Tibial artery (tissue), 4 donors: ENCODE measurements around the gene HMGXB3.
A peak's percentile ranks its signal among the peaks of the same experiment; 100 is the strongest.

Experiments used
- DNase-seq, 2 donors: peaks; one replicate each; pipeline ENCODE4 v3.0.0-alpha.2; 2019
- H3K27ac ChIP-seq, 2 donors: fragments of 200-600 bp; sonication (generic) in 1 of 2; 1 replicate in 1 of 2; 2 replicates in 1 of 2; pipeline ENCODE4 v1.5.1; 2018 to 2019; ENCODE audit warnings: mild to moderate bottlenecking in 1 of 2
- H3K27me3 ChIP-seq, 2 donors: fragments of 200-600 bp; sonication (generic) in 1 of 2; one replicate each; pipeline versions ENCODE4 v1.5.1 to v1.6.0; 2016 to 2019
- H3K36me3 ChIP-seq, 3 donors: fragments of 200-600 bp; sonication (generic) in 2 of 3; one replicate each; pipeline ENCODE4 v1.5.1; 2016 to 2019; ENCODE audit warnings: mild to moderate bottlenecking in 2 of 3
- H3K4me1 ChIP-seq, 4 donors: fragments of 200-600 bp; sonication (generic) in 2 of 4; 1 replicate in 3 of 4; 2 replicates in 1 of 4; pipeline ENCODE4 v1.5.1; 2016 to 2019
- H3K4me3 ChIP-seq, 2 donors: fragments of 200-600 bp; sonication (generic) in 1 of 2; 1 replicate in 1 of 2; 2 replicates in 1 of 2; pipeline ENCODE4 v1.5.1; 2018 to 2019; ENCODE audit warnings: mild to moderate bottlenecking in 2 of 2
- H3K9me3 ChIP-seq, 3 donors: fragments of 200-600 bp; sonication (generic) in 1 of 3; one replicate each; pipeline ENCODE4 v1.5.1; 2016 to 2019
- intact Hi-C: fragments of 100-400 bp; cut with DNase I; formaldehyde crosslinking; loops from one replicate; pipeline ENCODE4 v1.15.0; 2023; ENCODE audit warnings: low total_unique reads
- TF ChIP-seq, protein P1 (sequence below), 2 experiments: fragments of 200-600 bp in 1 of 2; fragments of 450-650 bp in 1 of 2; IDR thresholded peaks; one replicate each; pipeline ENCODE4 v1.5.1; 2017 to 2019; ENCODE audit warnings: antibody characterized with exemption in 2 of 2, mild to moderate bottlenecking in 1 of 2, moderate library complexity in 1 of 2

The HMGXB3 gene

GRCh38 chr5:150063638-150064037, 63.1 kb downstream of the HMGXB3 start:
- peak overlapping the region in 1 of 2 donors; percentile 88 for H3K27ac ChIP-seq
- TF ChIP-seq, protein P1, sequence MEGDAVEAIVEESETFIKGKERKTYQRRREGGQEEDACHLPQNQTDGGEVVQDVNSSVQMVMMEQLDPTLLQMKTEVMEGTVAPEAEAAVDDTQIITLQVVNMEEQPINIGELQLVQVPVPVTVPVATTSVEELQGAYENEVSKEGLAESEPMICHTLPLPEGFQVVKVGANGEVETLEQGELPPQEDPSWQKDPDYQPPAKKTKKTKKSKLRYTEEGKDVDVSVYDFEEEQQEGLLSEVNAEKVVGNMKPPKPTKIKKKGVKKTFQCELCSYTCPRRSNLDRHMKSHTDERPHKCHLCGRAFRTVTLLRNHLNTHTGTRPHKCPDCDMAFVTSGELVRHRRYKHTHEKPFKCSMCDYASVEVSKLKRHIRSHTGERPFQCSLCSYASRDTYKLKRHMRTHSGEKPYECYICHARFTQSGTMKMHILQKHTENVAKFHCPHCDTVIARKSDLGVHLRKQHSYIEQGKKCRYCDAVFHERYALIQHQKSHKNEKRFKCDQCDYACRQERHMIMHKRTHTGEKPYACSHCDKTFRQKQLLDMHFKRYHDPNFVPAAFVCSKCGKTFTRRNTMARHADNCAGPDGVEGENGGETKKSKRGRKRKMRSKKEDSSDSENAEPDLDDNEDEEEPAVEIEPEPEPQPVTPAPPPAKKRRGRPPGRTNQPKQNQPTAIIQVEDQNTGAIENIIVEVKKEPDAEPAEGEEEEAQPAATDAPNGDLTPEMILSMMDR (IDR thresholded peaks at IDR 0.05), result no peak
- no peaks in the 10 kb centered on the region for H3K27me3 ChIP-seq
- H3K4me3 ChIP-seq, result no peak overlapping the region
- no peaks in the 10 kb centered on the region for H3K36me3 ChIP-seq
- no peak for DNase-seq
- H3K4me1 ChIP-seq, result peaks cover 0 to 46% (median 24%) of the 10 kb centered on the region in 4 donors
- no peaks in the 10 kb centered on the region for H3K9me3 ChIP-seq
- intact Hi-C loops, result no loop called here

- H3K27ac ChIP-seq, result peak overlapping the region; percentile 69 to 88
- no peak for DNase-seq
- intact Hi-C loops, result no loop called here
These were observed 64.2 kb downstream of the HMGXB3 start for GRCh38 chr5:150064681-150065220.

GRCh38 chr5:150065346-150065745, 64.8 kb downstream of the HMGXB3 start:
- peak; percentile 68 to 89 for DNase-seq
- H3K4me3 ChIP-seq, result no peak overlapping the region
- no peaks in the 10 kb centered on the region for H3K27me3 ChIP-seq
- TF ChIP-seq, protein P1 (IDR thresholded peaks at IDR 0.05), result no peak
- H3K36me3 ChIP-seq, result no peaks in the 10 kb centered on the region
- peaks cover 0 to 54% (median 28%) of the 10 kb centered on the region in 4 donors for H3K4me1 ChIP-seq
- intact Hi-C loops, result no loop called here
- H3K9me3 ChIP-seq, result no peaks in the 10 kb centered on the region
- peak overlapping the region; percentile 69 to 88 for H3K27ac ChIP-seq

More at GRCh38 chr5:150064681-150065220, 64.2 kb downstream of the HMGXB3 start:
- Histone ChIP-seq H3K9me3 (no peaks in the 10 kb centered on the region), H3K4me3 (no peak overlapping the region), H3K27me3 (no peaks in the 10 kb centered on the region), H3K36me3 (no peaks in the 10 kb centered on the region), H3K4me1 (peaks cover 0 to 54% (median 28%) of the 10 kb centered on the region in 4 donors)
- TF ChIP-seq, protein P1 (IDR thresholded peaks at IDR 0.05), result no peak

DNA sequence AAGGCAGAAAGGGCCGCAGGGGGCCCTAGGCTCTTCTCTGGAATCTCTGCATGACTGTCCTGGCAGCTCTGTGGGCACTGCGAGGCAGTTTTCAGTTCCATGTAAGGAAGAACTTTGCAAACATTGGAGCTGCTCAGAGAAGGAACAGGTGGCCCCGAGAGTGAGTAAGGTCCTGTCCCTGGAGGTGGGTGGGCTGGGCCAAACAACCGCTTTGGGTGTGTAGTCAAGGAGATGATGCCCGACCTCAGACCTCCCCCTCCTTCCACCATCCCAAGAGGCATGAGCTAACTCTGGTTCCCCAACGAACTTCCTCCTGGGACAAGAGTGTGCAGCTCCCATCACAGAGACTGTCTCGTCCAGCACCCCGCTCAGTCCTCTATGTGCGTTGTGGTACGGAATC, 65.3 kb downstream of the HMGXB3 start:
- no peak overlapping the region for H3K4me3 ChIP-seq
- H3K27me3 ChIP-seq, result no peaks in the 10 kb centered on the region
- H3K4me1 ChIP-seq, result peaks cover 0 to 54% (median 28%) of the 10 kb centered on the region in 4 donors
- H3K36me3 ChIP-seq, result no peaks in the 10 kb centered on the region
- H3K27ac ChIP-seq, result peak overlapping the region; percentile 69 to 88
- DNase-seq, result peak; percentile 71 to 95
- intact Hi-C loops, result no loop called here
- TF ChIP-seq, protein P1 (IDR thresholded peaks at IDR 0.05), result no peak
- no peaks in the 10 kb centered on the region for H3K9me3 ChIP-seq

GRCh38 chr5:150066436-150066835, 65.9 kb downstream of the HMGXB3 start:
- TF ChIP-seq, protein P1 (IDR thresholded peaks at IDR 0.05), result no peak
- Histone ChIP-seq H3K4me1 (peaks cover 0 to 54% (median 28%) of the 10 kb centered on the region in 4 donors), H3K27me3 (no peaks in the 10 kb centered on the region), H3K4me3 (no peak overlapping the region), H3K36me3 (no peaks in the 10 kb centered on the region), H3K27ac (peak overlapping the region; percentile 65 to 88), H3K9me3 (no peaks in the 10 kb centered on the region)
- intact Hi-C loops, result no loop called here
- DNase-seq, result peak in 1 of 2 donors; percentile 59
